ENCODE results near the gene IQCH.

DNA sequence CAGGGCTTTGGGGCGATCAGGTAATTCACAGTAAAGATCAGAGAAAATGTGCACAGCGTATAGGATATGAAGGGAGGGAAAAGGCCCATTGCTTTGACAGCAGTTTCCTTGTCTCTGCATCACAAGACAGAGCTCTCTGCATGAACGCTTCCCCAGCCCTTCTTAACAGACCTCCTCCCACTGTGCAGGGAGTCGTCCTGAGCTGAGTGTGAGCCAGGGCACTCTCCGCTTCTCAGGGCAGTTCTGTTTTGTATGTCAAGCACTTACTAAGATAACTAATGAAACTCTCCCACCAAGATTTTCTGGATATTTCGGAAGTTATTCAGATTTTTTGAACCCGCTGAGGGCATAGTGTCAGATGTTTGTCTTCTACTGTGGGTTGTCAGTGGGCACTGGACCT lies 160.6 kb downstream of the IQCH start:
- TF ChIP-seq, protein P1, sequence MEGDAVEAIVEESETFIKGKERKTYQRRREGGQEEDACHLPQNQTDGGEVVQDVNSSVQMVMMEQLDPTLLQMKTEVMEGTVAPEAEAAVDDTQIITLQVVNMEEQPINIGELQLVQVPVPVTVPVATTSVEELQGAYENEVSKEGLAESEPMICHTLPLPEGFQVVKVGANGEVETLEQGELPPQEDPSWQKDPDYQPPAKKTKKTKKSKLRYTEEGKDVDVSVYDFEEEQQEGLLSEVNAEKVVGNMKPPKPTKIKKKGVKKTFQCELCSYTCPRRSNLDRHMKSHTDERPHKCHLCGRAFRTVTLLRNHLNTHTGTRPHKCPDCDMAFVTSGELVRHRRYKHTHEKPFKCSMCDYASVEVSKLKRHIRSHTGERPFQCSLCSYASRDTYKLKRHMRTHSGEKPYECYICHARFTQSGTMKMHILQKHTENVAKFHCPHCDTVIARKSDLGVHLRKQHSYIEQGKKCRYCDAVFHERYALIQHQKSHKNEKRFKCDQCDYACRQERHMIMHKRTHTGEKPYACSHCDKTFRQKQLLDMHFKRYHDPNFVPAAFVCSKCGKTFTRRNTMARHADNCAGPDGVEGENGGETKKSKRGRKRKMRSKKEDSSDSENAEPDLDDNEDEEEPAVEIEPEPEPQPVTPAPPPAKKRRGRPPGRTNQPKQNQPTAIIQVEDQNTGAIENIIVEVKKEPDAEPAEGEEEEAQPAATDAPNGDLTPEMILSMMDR (IDR thresholded peaks at IDR 0.05; ENCODE audit: low read length) = no peak
- TF ChIP-seq EZH2 (IDR thresholded peaks at IDR 0.05; ENCODE audit: borderline replicate concordance, low read length) = no peak
